ENCODE results near the gene FSTL4. TPM values are rescaled to one million over a fixed set of nuclear protein-coding genes. Genes with fewer than 3 reads are reported as not detected.

Gene FSTL4
- total RNA-seq, 2 experiments from 2014 or later = not detected

- Histone ChIP-seq H3K36me3 (ENCODE audit: insufficient read depth, low read length) (no peaks in the 10 kb centered on the region), H3K4me1 (ENCODE audit: insufficient read depth, low read length, poor library complexity, severe bottlenecking) (no peaks in the 10 kb centered on the region), H3K9me2 (ENCODE audit: insufficient read depth, low read length) (no peaks in the 10 kb centered on the region), H2AFZ (ENCODE audit: low read length) (no peak overlapping the region), H3K27ac (ENCODE audit: low read depth, low read length, poor library complexity, severe bottlenecking) (no peak overlapping the region), H3K9me3 (ENCODE audit: low read length) (no peaks in the 10 kb centered on the region), H3K4me2 (ENCODE audit: low read length) (no peak overlapping the region), H3K79me2 (ENCODE audit: insufficient read depth, low read depth, low read length) (no peaks in the 10 kb centered on the region), H3K4me3 (ENCODE audit: low read depth, low read length, poor library complexity, severe bottlenecking) (no peak overlapping the region), H4K20me1 (ENCODE audit: insufficient read depth, low read length) (no peaks in the 10 kb centered on the region)
- TF ChIP-seq EZH2phosphoT487 (IDR thresholded peaks at IDR 0.05; ENCODE audit: borderline replicate concordance, low read depth, low read length) (no peak), CTCF (conservative IDR thresholded peaks at IDR 0.05; ENCODE audit: low read length) (no peak)
- BruUV-seq (replicated peaks) = no TSS peak
- no peak for DNase-seq (ENCODE audit: low spot score)
- POLR2A ChIA-PET = interaction anchor here (0.6 kb wide), 1 partner anchor 19 kb away, joined by 3 read pairs; no protein-coding TSS in a partner anchor
- CTCF ChIA-PET (ENCODE audit: unreplicated experiment) = no interaction called here
- intact Hi-C loops (cut with micrococcal nuclease; ENCODE audit: unreplicated experiment) = no loop called here
These were observed 301.2 kb downstream of the FSTL4 start for GRCh38 chr5:133311176-133311575.

GRCh38 chr5:133309984-133310621 lies 302.2 kb downstream of the FSTL4 start:
- H4K20me1 ChIP-seq (ENCODE audit: insufficient read depth, low read length) = no peaks in the 10 kb centered on the region
- CTCF ChIA-PET (ENCODE audit: unreplicated experiment) = no interaction called here
- no peak overlapping the region for H3K4me3 ChIP-seq (ENCODE audit: low read depth, low read length, poor library complexity, severe bottlenecking)
- no peaks in the 10 kb centered on the region for H3K9me2 ChIP-seq (ENCODE audit: insufficient read depth, low read length)
- intact Hi-C loops (cut with micrococcal nuclease; ENCODE audit: unreplicated experiment) = no loop called here
- H3K4me1 ChIP-seq (ENCODE audit: insufficient read depth, low read length, poor library complexity, severe bottlenecking) = no peaks in the 10 kb centered on the region
- POLR2A ChIA-PET = no interaction called here
- no peaks in the 10 kb centered on the region for H3K79me2 ChIP-seq (ENCODE audit: insufficient read depth, low read depth, low read length)
- no peak for TF ChIP-seq EZH2phosphoT487 (IDR thresholded peaks at IDR 0.05; ENCODE audit: borderline replicate concordance, low read depth, low read length)
- TF ChIP-seq CTCF (conservative IDR thresholded peaks at IDR 0.05; ENCODE audit: low read length) = no peak
- no TSS peak for BruUV-seq (replicated peaks)
- no peaks in the 10 kb centered on the region for H3K9me3 ChIP-seq (ENCODE audit: low read length)
- H3K4me2 ChIP-seq (ENCODE audit: low read length) = no peak overlapping the region
- DNase-seq (ENCODE audit: low spot score) = no peak
- no peak overlapping the region for H3K27ac ChIP-seq (ENCODE audit: low read depth, low read length, poor library complexity, severe bottlenecking)
- no peaks in the 10 kb centered on the region for H3K36me3 ChIP-seq (ENCODE audit: insufficient read depth, low read length)
- no peak overlapping the region for H2AFZ ChIP-seq (ENCODE audit: low read length)

- Histone ChIP-seq H3K36me3 (ENCODE audit: insufficient read depth, low read length) (no peaks in the 10 kb centered on the region), H3K4me2 (ENCODE audit: low read length) (no peak overlapping the region), H3K79me2 (ENCODE audit: insufficient read depth, low read depth, low read length) (no peaks in the 10 kb centered on the region), H3K4me3 (ENCODE audit: low read depth, low read length, poor library complexity, severe bottlenecking) (no peak overlapping the region), H3K9me2 (ENCODE audit: insufficient read depth, low read length) (no peaks in the 10 kb centered on the region), H3K27ac (ENCODE audit: low read depth, low read length, poor library complexity, severe bottlenecking) (no peak overlapping the region), H2AFZ (ENCODE audit: low read length) (no peak overlapping the region), H3K9me3 (ENCODE audit: low read length) (no peaks in the 10 kb centered on the region), H4K20me1 (ENCODE audit: insufficient read depth, low read length) (no peaks in the 10 kb centered on the region), H3K4me1 (ENCODE audit: insufficient read depth, low read length, poor library complexity, severe bottlenecking) (no peaks in the 10 kb centered on the region)
- no peak for TF ChIP-seq CTCF (conservative IDR thresholded peaks at IDR 0.05; ENCODE audit: low read length)
- no peak for TF ChIP-seq EZH2phosphoT487 (IDR thresholded peaks at IDR 0.05; ENCODE audit: borderline replicate concordance, low read depth, low read length)
- intact Hi-C loops (cut with micrococcal nuclease; ENCODE audit: unreplicated experiment) = no loop called here
- no TSS peak for BruUV-seq (replicated peaks)
- CTCF ChIA-PET (ENCODE audit: unreplicated experiment) = no interaction called here
- no peak for DNase-seq (ENCODE audit: low spot score)
- POLR2A ChIA-PET = no interaction called here
These were observed 303.1 kb downstream of the FSTL4 start for GRCh38 chr5:133309166-133309795.
